ENCODE results near the gene POLR1H.

POLR1H gene

DNA sequence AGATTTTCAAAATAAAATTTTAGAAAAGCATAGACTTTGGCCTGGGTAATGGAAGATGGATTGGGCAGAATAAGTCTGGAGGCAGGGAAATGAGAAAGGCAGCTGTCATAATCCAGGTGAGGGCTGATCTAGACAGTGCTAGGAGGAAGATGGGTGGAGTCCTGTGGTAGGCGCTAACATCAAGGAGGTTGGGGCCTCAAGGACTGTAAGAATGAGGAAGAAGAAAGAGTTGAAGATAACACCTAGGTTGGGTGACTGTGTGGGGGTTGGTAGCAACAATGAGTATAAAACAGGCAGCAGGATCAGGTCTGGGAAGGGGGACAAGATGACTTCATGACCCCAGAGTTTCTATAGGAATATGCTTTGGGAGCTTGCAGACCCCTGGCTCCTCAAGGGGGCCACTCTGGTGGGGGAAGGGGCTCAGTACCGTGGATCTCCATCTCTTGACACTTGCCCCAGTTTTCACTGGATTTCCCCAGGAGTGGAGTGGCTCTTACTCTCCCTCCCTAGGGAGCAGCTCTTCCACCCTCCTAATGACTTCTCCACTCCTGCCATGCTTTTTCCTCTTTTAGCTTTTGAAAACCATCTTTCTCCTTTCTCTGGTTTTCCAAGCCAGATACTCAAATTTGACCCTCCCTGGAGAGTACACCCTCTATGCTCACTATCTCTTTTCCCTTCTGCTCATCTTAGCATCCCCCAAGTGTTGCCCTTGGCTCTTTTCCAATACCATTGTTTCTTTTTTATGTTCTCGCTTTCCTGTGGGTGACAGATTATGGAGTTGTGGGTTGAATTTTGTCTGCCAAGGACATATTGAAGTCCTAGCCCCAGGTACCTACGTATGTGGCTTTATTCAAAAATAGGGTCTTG lies 37.1 kb downstream of the POLR1H start:
- no peak for DNase-seq

GRCh38 chr6:30100154-30100553 lies 39.1 kb downstream of the POLR1H start:
- DNase-seq: no peak

GRCh38 chr6:30100585-30101443 lies 39.7 kb downstream of the POLR1H start:
- DNase-seq: no peak

DNA sequence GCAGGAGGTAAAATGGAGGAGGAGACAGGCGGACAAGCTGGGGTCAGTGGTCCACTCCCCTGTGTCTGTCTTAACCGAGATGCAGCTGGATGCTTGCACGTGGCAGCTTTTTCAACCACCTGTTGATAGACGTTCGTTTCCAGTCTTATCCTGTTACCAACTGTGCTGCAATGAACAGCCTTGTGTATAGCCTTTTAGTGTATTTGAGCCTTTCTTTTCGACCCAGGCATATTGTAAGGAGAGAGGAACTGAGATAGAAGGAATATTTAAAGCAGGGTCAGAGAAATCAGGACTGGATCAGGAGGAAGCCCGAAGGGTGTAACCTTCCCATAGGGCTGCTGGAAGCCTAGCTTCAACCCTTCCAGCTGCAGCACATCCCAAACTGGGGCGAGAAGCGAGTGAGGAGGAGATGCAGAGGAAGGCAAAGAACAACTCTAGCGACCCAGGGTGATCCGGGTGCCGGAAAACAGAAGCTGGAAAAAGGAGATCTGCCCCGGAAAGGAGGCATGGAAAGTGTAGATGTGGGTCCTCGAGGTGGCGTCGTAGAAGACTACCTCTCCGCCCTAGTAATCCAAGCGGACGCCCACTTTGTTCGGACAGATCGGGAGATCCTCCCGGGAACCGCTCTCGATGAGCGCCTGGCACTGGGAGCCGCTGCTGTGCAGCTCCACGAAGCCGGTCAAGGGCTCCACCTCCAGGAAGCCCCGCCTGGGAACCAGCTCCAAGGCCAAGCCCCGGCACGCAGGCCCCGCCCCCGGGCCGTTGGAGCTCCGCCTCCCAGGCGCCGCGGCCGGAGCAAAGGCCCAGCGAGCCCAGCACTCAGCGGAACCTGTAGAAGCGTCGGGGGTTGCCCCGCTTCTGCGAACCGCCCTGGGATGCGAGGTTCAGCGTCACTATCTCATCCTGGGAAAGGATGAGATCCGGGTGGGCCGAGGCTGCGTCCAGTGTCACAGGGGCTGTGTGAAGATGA lies 40.7 kb downstream of the POLR1H start:
- DNase-seq: peak; percentile 93

DNA sequence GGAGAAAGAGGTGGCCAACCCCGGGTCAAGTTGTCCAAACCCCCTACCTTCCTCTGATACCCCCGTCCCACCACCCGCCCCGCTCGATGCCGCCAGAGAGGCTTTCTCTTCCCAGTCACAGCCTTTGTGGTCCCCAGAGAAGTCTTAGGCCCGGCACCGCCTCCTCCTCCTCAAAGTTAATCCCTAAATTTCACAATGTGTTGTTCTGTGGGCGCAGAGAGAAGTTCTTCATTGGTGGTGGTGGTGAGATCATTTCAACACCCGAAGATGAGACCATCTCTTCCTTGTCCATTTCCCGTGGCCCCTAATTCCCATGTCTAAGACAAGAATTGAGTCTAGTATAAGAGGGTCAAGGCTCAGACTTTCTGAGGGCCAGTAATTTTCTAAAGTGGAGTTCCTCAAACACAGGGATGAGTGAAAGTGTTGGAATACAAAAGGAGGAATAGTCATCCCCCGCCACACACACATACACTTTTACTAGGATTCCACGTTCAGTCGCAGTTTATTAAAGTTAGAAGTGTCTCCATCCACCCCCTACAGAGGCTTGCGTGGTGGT lies 41.4 kb downstream of the POLR1H start:
- peak; percentile 96 for DNase-seq

DNA sequence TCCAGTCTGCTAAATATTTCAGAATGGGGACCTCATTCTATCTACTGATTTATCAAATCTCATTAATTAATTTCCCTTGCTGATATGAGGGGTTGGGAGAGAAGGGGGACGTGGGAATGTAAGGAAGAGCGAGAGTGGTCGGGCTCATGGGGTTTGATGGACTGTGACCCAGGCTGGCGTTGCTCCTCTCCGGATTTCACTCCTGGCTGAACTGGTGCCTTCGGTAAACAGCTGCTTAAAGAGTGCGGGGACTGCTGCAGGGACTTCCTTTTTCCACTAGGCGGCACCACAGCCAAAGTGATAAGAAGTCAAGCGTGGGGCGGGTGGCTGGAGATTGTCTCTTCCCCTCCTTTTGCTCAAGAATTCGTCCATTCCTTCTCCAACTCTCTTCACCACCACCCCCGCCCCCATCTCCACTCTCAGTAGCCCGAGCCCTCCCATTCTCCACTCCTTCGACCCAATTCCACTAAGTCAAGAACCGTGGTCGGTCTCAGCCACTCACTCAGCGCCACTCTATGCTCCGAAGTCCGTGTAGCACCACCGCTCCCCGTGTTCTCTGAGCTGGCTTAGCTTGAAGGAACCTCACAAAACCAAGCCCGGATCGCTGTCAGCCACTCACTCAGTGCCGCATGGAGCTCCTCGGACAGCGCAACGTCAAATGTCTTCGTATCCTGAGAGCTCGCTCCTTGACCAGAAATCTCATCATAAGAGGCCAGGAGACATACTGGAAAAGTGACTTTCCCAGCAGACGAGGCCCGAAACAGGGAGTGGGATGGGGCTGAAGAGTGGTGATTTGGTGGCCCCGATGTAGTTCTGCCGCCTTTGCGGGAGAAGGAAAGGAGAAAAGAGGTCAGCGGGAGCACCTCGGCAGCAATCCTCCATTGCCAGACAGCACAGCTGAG lies 42.2 kb downstream of the POLR1H start:
- peak; percentile 89 for DNase-seq

GRCh38 chr6:30103872-30104179 lies 42.8 kb downstream of the POLR1H start:
- no peak for DNase-seq

DNA sequence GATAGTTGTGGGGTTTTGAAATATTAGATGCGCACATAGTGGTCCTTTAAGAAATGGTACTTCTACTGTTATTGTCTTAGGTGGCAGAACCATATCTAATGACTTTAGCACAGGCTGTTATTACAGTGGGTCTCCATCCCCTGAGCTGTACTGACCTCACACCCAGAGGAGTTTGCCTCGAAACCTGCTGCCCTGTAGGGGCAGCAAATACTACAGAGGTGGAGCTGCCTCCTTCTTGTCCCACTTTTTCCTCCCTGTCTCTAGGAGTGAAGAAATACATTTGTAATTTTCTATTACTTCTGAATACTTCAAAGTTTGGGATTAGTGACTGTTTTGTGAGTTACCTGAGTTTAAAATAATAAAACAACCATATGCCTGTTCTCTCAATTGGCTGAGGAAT lies 43.6 kb downstream of the POLR1H start:
- DNase-seq: no peak

DNA sequence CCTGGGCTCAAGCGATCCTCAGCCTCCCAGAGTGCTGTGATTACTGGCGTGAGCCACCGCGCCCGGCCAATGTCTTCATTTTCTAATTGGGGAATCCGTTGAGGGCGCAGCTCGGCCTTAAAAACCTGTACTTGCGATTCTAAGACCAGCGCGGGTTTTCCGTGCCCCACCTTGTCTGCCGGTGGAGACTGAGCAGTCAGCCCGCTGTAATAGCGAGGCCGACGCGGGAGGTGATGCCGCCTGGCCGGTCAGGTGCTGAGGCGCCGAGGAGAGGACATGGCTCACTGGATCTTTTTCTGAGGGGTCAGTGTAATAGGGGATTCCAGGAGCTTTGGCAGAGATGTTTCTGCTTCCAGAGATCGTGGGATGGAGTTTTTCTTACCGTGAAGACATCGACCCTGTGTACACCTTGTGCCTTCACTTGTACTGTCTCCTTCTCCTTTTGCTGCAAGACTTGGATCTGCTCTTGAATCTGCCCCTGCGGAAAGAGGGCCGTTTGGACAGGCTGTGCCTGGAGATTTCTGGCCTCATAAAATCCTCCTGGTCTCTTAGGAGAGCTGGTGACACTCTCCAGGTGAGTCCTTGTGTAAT lies 50.3 kb downstream of the POLR1H start:
- DNase-seq: no peak

GRCh38 chr6:30112402-30112994 lies 51.4 kb downstream of the POLR1H start:
- peak; percentile 72 for DNase-seq

GRCh38 chr6:30113003-30113759 lies 52.1 kb downstream of the POLR1H start, which contains the start of gene TRIM31:
Gene TRIM31, minus strand, starts transcription at chr6:30113090. Its CDS starts 285 bp downstream, at chr6:30112805.
- DNase-seq: peak; percentile 66

DNA sequence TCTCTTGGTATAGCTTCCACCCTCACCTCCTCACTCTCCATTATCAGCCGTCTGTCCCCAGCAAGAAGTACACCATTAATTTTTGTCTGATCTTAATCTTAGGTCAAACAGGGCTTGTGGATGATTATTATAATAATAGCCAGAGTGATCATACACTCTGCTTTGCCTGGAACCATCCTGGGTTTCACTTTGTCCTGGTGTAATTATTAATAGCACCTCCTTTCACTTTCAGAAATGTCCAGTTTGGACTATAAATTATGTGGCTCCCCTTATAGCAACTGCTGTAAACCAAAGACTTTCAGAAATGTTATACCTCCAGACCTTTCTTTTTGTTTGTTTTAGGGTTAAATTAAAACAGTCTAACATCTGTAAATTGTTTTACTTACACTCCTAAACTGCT lies 52.8 kb downstream of the POLR1H start:
- DNase-seq: peak; percentile 46

All from inflammatory macrophage treated with lipopolysaccharide for 4 hours (primary cell).